Transverse colon (tissue), 4 donors: ENCODE data around the gene SEC24B. TPM values are rescaled to one million over a fixed set of nuclear protein-coding genes. Genes with fewer than 3 reads are reported as not detected.

Experiments
- DNase-seq: peaks from one replicate; pipeline ENCODE4 v3.0.0-alpha.2; 2019
- H3K27ac ChIP-seq, 4 donors: fragments of 200-600 bp; sonication (generic); 2 replicates each; pipeline ENCODE4 v1.5.1; 2016 to 2018; ENCODE audit warnings: inconsistent platforms in 4 of 4
- H3K27me3 ChIP-seq: fragments of 200-600 bp; sonication (generic); 2 replicates; pipeline ENCODE4 v1.5.1; 2017; ENCODE audit warnings: inconsistent platforms
- H3K36me3 ChIP-seq, 4 donors: fragments of 200-600 bp; sonication (generic); 2 replicates each; pipeline ENCODE4 v1.5.1; 2017 to 2019; ENCODE audit warnings: inconsistent platforms in 4 of 4
- H3K4me1 ChIP-seq, 4 donors: fragments of 200-600 bp; sonication (generic); 2 replicates each; pipeline ENCODE4 v1.5.1; 2017 to 2020; ENCODE audit warnings: inconsistent platforms in 4 of 4
- H3K4me3 ChIP-seq, 4 donors: fragments of 200-600 bp; sonication (generic); 1 replicate in 1 of 4; 2 replicates in 3 of 4; pipeline versions ENCODE4 v1.5.1 to v1.6.1; 2017 to 2019; ENCODE audit warnings: inconsistent platforms in 4 of 4
- H3K9me3 ChIP-seq, 2 donors: fragments of 200-600 bp; sonication (generic); 2 replicates each; pipeline ENCODE4 v1.5.1; 2017 to 2019; ENCODE audit warnings: inconsistent platforms in 2 of 2
- EP300 ChIP-seq: sonication (generic); formaldehyde crosslinking; IDR thresholded peaks from one replicate; pipeline ENCODE4 v1.6.1; 2017; ENCODE audit warnings: antibody characterized with exemption, low read depth
- POLR2A ChIP-seq: fragments of 450-650 bp; IDR thresholded peaks from one replicate; pipeline ENCODE4 v1.6.1; 2016; ENCODE audit warnings: antibody characterized with exemption, mild to moderate bottlenecking, moderate library complexity
- POLR2AphosphoS5 ChIP-seq, 3 donors: sonication (generic); formaldehyde crosslinking; IDR thresholded peaks; one replicate each; pipeline ENCODE4 v1.6.1; 2016; ENCODE audit warnings: antibody characterized with exemption in 3 of 3
- WGBS, 2 donors: methylation state at CpG; one replicate each; pipeline ENCODE4 v1.1.5; 2018; ENCODE audit warnings: low coverage in 1 of 2; 5-methylcytosine and 5-hydroxymethylcytosine counted together
- in situ Hi-C, 4 donors: fragments of 200-750 bp; cut with MboI; loops; one replicate each; pipeline versions ENCODE4 v1.15.0 to v1.15.1; 2017; ENCODE audit warnings: low sequenced_read_pairs in 3 of 4, low pct_ligation_motif_present in 1 of 4, low pct_unique_long_range_greater_than_20kb in 1 of 4
- intact Hi-C: fragments of 100-400 bp; cut with DNase I; formaldehyde crosslinking; loops from one replicate; pipeline ENCODE4 v1.15.1; 2023; ENCODE audit warnings: low total_unique reads
- small RNA-seq, 4 donors: library from RNA; depleted of rRNA; stranded (forward); fragments of <200 nt; gene quantifications; one replicate each; pipeline ENCODE3, GENCODE V24; 2016
- total RNA-seq, 4 donors: library from RNA; depleted of rRNA; stranded (reverse); fragments of >200 nt; gene quantifications; one replicate each; pipeline ENCODE4 v1.1.0, GENCODE V29; 2016
- TF ChIP-seq, protein P1 (sequence below), 5 experiments: fragments of 200-600 bp in 3 of 5; fragments of 450-650 bp in 2 of 5; sonication (generic) in 3 of 5; IDR thresholded peaks; 1 replicate in 2 of 5; 2 replicates in 3 of 5; pipeline ENCODE4 v1.5.1; 2016 to 2017; ENCODE audit warnings: antibody characterized with exemption in 5 of 5, inconsistent platforms in 3 of 5, mild to moderate bottlenecking in 2 of 5, moderate library complexity in 1 of 5

Gene SEC24B
- total RNA-seq, 4 donors from 2014 or later = 14.3 to 44.1 (median 35.4) TPM

DNA sequence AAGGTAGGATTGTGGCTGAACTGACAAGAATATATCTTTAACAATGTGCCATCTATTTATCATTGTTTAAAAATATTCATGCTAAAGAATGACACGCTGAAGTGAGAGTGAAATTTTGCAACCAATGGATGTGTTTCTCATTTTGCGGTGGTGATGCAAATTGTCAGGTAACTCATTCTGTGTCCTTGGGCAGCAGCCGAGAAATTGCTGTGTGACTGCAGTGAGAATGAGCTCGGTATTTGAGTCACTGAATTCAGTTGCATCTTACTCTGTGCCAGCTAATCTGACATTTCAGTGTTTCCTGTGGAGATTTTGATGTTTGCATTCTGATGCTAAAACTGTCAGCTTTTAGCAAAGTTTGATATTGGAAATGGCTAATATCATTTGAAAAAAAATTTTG, 154.6 kb downstream of the SEC24B start:
- Histone ChIP-seq H3K9me3 (no peaks in the 10 kb centered on the region), H3K27me3 (no peaks in the 10 kb centered on the region), H3K36me3 (no peaks in the 10 kb centered on the region), H3K27ac (no peak overlapping the region), H3K4me1 (no peaks in the 10 kb centered on the region), H3K4me3 (no peak overlapping the region)
- intact Hi-C loops (no loop called here), in situ Hi-C loops (no loop called here)
- TF ChIP-seq EP300 (no peak), POLR2AphosphoS5 (IDR thresholded peaks at IDR 0.05) (no peak), POLR2A (no peak)
- TF ChIP-seq, protein P1, sequence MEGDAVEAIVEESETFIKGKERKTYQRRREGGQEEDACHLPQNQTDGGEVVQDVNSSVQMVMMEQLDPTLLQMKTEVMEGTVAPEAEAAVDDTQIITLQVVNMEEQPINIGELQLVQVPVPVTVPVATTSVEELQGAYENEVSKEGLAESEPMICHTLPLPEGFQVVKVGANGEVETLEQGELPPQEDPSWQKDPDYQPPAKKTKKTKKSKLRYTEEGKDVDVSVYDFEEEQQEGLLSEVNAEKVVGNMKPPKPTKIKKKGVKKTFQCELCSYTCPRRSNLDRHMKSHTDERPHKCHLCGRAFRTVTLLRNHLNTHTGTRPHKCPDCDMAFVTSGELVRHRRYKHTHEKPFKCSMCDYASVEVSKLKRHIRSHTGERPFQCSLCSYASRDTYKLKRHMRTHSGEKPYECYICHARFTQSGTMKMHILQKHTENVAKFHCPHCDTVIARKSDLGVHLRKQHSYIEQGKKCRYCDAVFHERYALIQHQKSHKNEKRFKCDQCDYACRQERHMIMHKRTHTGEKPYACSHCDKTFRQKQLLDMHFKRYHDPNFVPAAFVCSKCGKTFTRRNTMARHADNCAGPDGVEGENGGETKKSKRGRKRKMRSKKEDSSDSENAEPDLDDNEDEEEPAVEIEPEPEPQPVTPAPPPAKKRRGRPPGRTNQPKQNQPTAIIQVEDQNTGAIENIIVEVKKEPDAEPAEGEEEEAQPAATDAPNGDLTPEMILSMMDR (IDR thresholded peaks at IDR 0.05) = no peak
- no peak for DNase-seq
- WGBS, 2 donors = 78 to 90% methylated on average over 3 to 4 of the region's 4 CpGs

DNA sequence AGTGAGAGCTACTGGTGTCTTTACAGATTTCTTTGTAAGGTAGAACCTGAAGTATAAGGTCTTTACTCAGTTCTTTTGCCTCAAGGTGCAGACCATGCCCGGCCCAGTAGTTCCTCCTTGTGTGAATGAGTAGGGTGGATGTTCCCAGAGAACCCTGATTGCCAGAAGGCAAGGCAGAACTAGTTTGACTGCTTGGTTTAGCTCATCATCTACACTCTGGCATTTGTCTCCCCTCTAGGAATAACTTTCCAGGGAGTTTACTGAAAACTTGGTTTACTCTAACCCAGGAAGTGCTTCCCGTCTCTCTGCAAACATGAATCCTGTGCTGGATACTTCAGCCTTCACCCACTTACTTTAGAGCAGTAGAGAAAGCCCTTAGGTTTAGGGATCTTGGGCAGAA, 155.5 kb downstream of the SEC24B start:
- Histone ChIP-seq H3K27me3 (no peaks in the 10 kb centered on the region), H3K4me1 (no peaks in the 10 kb centered on the region), H3K4me3 (no peak overlapping the region), H3K27ac (no peak overlapping the region), H3K36me3 (no peaks in the 10 kb centered on the region), H3K9me3 (no peaks in the 10 kb centered on the region)
- intact Hi-C loops (no loop called here), in situ Hi-C loops (no loop called here)
- 86% methylated on average over 2 of the region's 2 CpGs; no CpG with 5 or more reads in 1 of the 2 donors for WGBS, 2 donors
- DNase-seq = no peak
- TF ChIP-seq, protein P1 (IDR thresholded peaks at IDR 0.05) = no peak
- TF ChIP-seq POLR2AphosphoS5 (IDR thresholded peaks at IDR 0.05) = no peak
- TF ChIP-seq POLR2A = no peak
- TF ChIP-seq EP300 = no peak

DNA sequence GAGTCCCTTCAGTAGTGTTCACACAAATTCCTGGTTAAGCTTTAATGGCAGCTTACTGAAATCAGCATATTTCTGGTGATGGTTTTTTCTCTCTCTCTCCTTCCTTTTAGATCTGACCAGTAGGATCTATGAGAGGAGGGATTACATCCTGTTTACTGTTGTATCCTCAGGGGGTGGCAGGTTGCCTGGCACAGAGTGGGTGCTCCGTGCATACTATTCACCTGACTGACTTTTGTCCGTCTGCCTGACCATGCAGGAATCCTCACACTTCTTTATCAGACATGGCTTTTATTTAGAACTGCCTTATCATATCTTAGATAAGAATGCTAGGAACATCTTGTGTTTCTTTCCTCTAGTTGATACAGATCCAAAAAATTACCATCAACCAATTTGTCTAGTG, 156.0 kb downstream of the SEC24B start:
- Histone ChIP-seq H3K4me1 (no peaks in the 10 kb centered on the region), H3K4me3 (no peak overlapping the region), H3K27ac (no peak overlapping the region), H3K9me3 (no peaks in the 10 kb centered on the region), H3K27me3 (no peaks in the 10 kb centered on the region), H3K36me3 (no peaks in the 10 kb centered on the region)
- DNase-seq = no peak
- in situ Hi-C loops = no loop called here
- intact Hi-C loops = no loop called here
- TF ChIP-seq EP300 (no peak), POLR2A (no peak), POLR2AphosphoS5 (IDR thresholded peaks at IDR 0.05) (no peak)
- TF ChIP-seq, protein P1 (IDR thresholded peaks at IDR 0.05) = no peak
- WGBS, 2 donors = 80 to 83% methylated on average over 1 to 2 of the region's 2 CpGs

Small RNA genes lying within 50 kb of the gene (small RNA-seq; reads per million reads assigned to genes)
- 0 to 1.1 (median 0.71) reads per million in 4 donors for gene MIR576
- 0 reads per million in 4 donors for gene RN7SL55P

Other genes starting within 250 kb of the SEC24B start
- gene COL25A1, start 131.2 kb upstream of the SEC24B start, total RNA-seq = 1 to 10 TPM in 1 of 4 donors, under 1 TPM in 2, not detected in 1; 0.14 to 1.6 (median 0.32) TPM
- gene MCUB, start 126.4 kb downstream of the SEC24B start, total RNA-seq = 10 to 100 TPM in 2 of 4 donors, 1 to 10 TPM in 2; 4.6 to 15.7 (median 8.8) TPM